ENCODE measurements around the gene POU2AF1.
A peak's percentile ranks its signal among the peaks of the same experiment; 100 is the strongest.

Gene POU2AF1

GRCh38 chr11:111361874-111362273 is 17.2 kb downstream of the POU2AF1 start:
- no peak for DNase-seq (ENCODE audit: low spot score)
- no peak for FAIRE-seq

- no peak for DNase-seq (ENCODE audit: low spot score)
- FAIRE-seq, result no peak
These were observed 17.8 kb downstream of the POU2AF1 start for GRCh38 chr11:111361052-111361801.

GRCh38 chr11:111360150-111361043 is 18.7 kb downstream of the POU2AF1 start:
- no peak for FAIRE-seq
- no peak for DNase-seq (ENCODE audit: low spot score)

- DNase-seq (ENCODE audit: low spot score), result no peak
- peak; percentile 73 for FAIRE-seq
These were observed 19.6 kb downstream of the POU2AF1 start for GRCh38 chr11:111359223-111360149.

- no peak for DNase-seq (ENCODE audit: low spot score)
- FAIRE-seq, result peak; percentile 98
These were observed 20.8 kb downstream of the POU2AF1 start for GRCh38 chr11:111358038-111359001.

GRCh38 chr11:111357150-111358037 is 21.7 kb downstream of the POU2AF1 start:
- DNase-seq (ENCODE audit: low spot score) (no peak), FAIRE-seq (no peak)

- FAIRE-seq (no peak), DNase-seq (ENCODE audit: low spot score) (no peak)
These were observed 22.4 kb downstream of the POU2AF1 start for GRCh38 chr11:111356660-111357048.

- DNase-seq (ENCODE audit: low spot score), result no peak
- no peak for FAIRE-seq
These were observed 23.0 kb downstream of the POU2AF1 start for GRCh38 chr11:111355956-111356659.

- DNase-seq (ENCODE audit: low spot score), result no peak
- FAIRE-seq, result no peak
These were observed 24.0 kb downstream of the POU2AF1 start for GRCh38 chr11:111355101-111355500.

GRCh38 chr11:111354601-111354891 is 24.5 kb downstream of the POU2AF1 start:
- DNase-seq (ENCODE audit: low spot score) (no peak), FAIRE-seq (no peak)

- DNase-seq (ENCODE audit: low spot score), result no peak
- FAIRE-seq, result peak; percentile 63
These were observed 25.1 kb downstream of the POU2AF1 start for GRCh38 chr11:111353776-111354600.

- DNase-seq (ENCODE audit: low spot score), result no peak
- FAIRE-seq, result no peak
These were observed 26.0 kb downstream of the POU2AF1 start for GRCh38 chr11:111352935-111353710.

GRCh38 chr11:111352231-111352746 is 26.8 kb downstream of the POU2AF1 start:
- FAIRE-seq, result no peak

GRCh38 chr11:111351374-111352055 is 27.6 kb downstream of the POU2AF1 start:
- FAIRE-seq (no peak), DNase-seq (ENCODE audit: low spot score) (no peak)

More at GRCh38 chr11:111352231-111352746, 26.8 kb downstream of the POU2AF1 start:
- no peak for DNase-seq (ENCODE audit: low spot score)

GRCh38 chr11:111350811-111351210 is 28.3 kb downstream of the POU2AF1 start:
- FAIRE-seq, result peak; percentile 30

GRCh38 chr11:111349191-111349695 is 29.8 kb downstream of the POU2AF1 start:
- no peak for DNase-seq (ENCODE audit: low spot score)
- FAIRE-seq, result peak; percentile 37

More at GRCh38 chr11:111350811-111351210, 28.3 kb downstream of the POU2AF1 start:
- DNase-seq (ENCODE audit: low spot score), result no peak
